Skin of body (tissue), 2 donors: Measurements from ENCODE around the gene IGF2BP1. TPM values are rescaled to one million over a fixed set of nuclear protein-coding genes. Genes with fewer than 3 reads are reported as not detected.
"Not testable (repeated sequence)": the region's sequence is repeated elsewhere in the genome, so short reads cannot be mapped to it uniquely, and the experiment has no call there.

Source experiments
- DNase-seq: peaks from one replicate; lab custom pipeline; 2025; lab: John Stamatoyannopoulos, UW
- total RNA-seq: library from RNA; depleted of rRNA; stranded (reverse); fragments of >200 nt; gene quantifications from one replicate; pipeline ENCODE4 v1.2.3, GENCODE V29; 2014

Gene IGF2BP1
- total RNA-seq, 1 donor from 2014 or later = 1.5 TPM

DNA sequence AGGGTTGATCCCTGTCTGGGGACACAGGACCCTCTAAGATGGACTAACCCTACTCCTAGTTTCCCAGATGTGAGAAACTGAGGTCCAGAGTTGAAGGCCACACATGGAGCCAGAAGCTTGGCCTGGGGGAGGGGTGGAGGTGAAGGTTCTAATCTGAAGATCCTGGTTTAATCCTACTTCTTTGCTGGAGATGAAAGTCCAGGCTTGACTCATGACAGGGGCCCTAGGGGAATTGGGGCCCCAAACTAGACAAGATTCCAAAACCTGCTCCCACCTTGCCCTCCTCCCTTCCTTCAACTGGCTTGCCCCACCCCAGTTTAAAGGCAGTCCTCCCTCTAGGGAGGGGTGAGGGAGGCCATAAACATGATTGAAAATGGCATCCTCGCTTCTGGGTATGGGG lies 21.6 kb downstream of the IGF2BP1 start:
- DNase-seq = no peak

GRCh38 chr17:49020609-49021008 lies 23.4 kb downstream of the IGF2BP1 start:
- no peak for DNase-seq

GRCh38 chr17:49021095-49021767 lies 24.0 kb downstream of the IGF2BP1 start:
- no peak for DNase-seq

GRCh38 chr17:49021768-49022103 lies 24.6 kb downstream of the IGF2BP1 start:
- DNase-seq = no peak

- peak; percentile 35 for DNase-seq
Measured at GRCh38 chr17:49022391-49022941, 25.3 kb downstream of the IGF2BP1 start.

- no peak for DNase-seq
Measured at GRCh38 chr17:49024523-49024922, 27.3 kb downstream of the IGF2BP1 start.

DNA sequence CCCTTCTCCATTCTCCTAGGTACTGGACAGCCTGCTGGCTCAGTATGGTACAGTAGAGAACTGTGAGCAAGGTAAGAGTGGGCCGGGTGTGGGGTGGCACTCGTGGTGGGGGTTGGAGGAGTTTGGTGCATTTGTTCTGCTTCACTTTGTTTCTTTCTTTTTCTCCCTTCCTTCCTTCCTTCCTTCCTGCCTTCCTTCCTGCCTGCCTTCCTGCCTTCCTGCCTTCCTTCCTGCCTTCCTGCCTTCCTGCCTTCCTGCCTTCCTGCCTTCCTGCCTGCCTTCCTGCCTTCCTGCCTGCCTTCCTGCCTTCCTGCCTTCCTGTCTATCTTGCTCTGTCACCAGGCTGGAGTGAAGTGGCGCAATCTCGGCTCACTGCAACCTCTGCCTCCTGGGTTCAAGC lies 29.3 kb downstream of the IGF2BP1 start:
- DNase-seq = not testable (repeated sequence)

GRCh38 chr17:49028271-49028670 lies 31.1 kb downstream of the IGF2BP1 start:
- no peak for DNase-seq

GRCh38 chr17:49029801-49030200 lies 32.6 kb downstream of the IGF2BP1 start:
- no peak for DNase-seq

GRCh38 chr17:49031965-49032928 lies 35.1 kb downstream of the IGF2BP1 start:
- DNase-seq = peak; percentile 67

- no peak for DNase-seq
Measured at GRCh38 chr17:49035470-49036269, 38.5 kb downstream of the IGF2BP1 start.

DNA sequence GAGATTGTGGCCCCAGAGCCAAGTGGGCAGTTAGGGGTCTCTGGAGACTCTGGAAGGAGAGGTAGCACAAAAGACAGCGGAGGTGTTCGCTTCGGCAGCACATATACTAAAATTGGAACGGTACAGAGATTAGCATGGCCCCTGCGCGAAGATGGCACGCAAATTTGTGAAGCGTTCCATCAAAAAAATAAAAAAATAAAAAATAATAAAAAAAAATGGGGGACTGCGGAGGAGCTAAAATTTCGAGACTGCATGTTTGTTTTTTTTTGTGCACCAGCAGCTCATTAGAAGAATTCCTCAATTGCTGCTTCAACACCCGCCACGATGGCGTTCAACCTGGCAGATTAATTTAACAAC lies 39.1 kb downstream of the IGF2BP1 start:
- no peak for DNase-seq

DNA sequence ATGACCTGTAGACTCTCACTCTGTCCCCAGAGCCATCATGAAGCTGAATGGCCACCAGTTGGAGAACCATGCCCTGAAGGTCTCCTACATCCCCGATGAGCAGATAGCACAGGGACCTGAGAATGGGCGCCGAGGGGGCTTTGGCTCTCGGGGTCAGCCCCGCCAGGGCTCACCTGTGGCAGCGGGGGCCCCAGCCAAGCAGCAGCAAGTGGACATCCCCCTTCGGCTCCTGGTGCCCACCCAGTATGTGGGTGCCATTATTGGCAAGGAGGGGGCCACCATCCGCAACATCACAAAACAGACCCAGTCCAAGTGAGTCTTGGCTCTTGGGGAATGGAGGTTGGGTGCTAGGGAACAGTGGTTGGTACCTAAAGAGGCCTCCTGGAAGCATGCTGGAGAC lies 41.0 kb downstream of the IGF2BP1 start:
- no peak for DNase-seq

DNA sequence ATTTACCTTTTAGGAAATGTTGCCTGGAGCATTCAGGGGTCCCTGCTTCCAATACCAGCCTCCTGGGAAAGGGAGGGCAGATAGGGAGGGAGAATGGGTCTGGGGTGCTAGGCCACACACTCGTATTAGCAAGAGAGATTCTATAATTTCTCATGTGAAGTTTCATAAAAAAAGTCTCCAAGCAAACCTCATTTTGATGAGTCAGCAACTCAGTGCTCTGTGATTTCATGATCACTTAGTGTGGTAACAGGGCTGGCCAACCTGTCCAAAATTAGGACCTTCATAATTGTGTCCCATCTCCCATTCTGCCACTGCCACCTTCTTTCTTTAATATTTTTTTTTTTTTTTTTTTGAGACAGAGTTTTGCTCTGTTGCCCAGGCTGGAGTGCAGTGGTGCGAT lies 41.4 kb downstream of the IGF2BP1 start:
- no peak for DNase-seq

GRCh38 chr17:49039518-49039917 lies 42.3 kb downstream of the IGF2BP1 start:
- not testable (repeated sequence) for DNase-seq

DNA sequence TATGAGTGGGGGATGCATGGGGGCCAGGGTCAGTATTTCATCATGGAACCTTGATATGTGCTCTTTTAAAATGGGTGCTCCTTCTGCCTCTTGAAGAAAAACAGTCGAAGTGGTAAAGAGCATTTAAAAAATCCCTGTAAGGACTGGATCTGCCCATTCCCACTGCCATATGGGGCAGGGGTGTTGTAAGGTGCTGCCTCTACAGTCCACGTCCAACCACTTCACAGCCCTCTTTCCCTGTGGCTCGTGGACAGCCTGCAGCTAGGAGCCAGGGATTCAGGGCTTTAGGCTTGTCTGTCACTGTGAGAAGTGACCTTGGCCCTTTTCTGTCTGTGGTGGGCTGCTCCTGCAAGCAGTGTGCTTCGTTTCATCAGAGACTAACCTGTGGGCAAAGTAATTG lies 44.3 kb downstream of the IGF2BP1 start:
- DNase-seq = no peak

DNA sequence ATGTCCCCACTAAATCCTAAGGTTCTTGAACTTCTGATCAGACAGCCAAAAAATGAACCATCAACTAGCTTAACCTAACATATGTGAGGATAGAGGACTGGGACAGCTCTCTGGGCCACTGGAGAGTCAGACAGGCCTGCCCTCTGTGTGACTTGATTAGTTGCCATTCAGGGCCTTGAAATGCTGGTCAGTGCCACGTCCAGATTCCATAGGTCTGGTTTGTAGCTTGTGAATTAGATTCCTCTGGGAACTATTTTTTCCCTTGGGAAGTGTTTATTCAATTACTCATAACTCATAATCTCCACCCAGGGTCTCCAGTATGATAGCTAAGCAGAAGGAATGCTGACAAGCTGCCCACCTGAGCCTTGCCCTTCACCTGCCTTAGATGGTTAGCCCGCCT lies 48.2 kb downstream of the IGF2BP1 start:
- no peak for DNase-seq

DNA sequence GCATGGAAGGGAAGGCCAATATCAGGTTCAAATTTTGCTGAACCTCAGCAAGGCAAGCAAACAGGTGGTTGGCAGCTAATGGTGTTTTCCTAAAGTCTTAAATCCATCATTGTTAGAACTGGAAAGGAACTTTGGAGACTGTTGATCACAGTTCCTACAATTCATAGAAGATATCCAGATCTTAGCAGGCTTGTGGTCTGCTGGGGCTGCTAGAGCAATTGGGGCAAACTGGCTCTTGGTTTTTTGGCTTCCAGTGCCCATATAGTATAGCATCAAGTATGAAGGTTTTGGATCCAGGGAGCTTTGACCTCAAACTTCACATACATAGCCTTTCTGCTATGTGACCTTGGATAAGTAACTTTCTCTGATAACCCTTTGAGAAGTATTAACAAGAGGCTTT lies 49.7 kb downstream of the IGF2BP1 start:
- DNase-seq = no peak

- no peak for DNase-seq
Measured at GRCh38 chr17:49049265-49049664, 52.1 kb downstream of the IGF2BP1 start.

GRCh38 chr17:49050611-49051010 lies 53.4 kb downstream of the IGF2BP1 start:
- DNase-seq = no peak

DNA sequence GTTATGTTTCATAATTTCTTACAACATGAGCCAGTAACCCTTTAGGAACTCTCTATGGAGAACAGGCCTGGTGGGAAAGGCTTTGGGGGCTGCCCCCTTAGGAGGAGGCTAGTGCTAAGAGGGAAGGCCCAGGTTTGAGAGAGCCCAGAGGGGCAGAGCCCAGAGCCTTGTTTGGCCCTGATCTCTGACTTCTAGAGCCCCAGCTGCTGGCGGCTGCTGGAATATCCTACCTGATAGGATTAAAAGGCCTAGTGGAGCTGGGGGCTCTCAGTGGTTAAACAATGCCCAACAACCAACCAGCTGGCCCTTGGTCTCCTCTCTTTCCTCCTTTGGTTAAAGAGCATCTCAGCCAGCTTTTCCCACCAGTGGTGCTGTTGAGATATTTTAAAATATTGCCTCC lies 54.1 kb downstream of the IGF2BP1 start:
- no peak for DNase-seq
